ENCODE results near the gene RBPJL.

- TF ChIP-seq, protein P1, sequence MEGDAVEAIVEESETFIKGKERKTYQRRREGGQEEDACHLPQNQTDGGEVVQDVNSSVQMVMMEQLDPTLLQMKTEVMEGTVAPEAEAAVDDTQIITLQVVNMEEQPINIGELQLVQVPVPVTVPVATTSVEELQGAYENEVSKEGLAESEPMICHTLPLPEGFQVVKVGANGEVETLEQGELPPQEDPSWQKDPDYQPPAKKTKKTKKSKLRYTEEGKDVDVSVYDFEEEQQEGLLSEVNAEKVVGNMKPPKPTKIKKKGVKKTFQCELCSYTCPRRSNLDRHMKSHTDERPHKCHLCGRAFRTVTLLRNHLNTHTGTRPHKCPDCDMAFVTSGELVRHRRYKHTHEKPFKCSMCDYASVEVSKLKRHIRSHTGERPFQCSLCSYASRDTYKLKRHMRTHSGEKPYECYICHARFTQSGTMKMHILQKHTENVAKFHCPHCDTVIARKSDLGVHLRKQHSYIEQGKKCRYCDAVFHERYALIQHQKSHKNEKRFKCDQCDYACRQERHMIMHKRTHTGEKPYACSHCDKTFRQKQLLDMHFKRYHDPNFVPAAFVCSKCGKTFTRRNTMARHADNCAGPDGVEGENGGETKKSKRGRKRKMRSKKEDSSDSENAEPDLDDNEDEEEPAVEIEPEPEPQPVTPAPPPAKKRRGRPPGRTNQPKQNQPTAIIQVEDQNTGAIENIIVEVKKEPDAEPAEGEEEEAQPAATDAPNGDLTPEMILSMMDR (IDR thresholded peaks at IDR 0.05; ENCODE audit: insufficient read depth, low read length, poor library complexity, severe bottlenecking), result no peak
- TF ChIP-seq EZH2phosphoT487 (conservative IDR thresholded peaks at IDR 0.05; ENCODE audit: low read length), result no peak
Observed at GRCh38 chr20:45340236-45340847, 33.7 kb downstream of the RBPJL start.
